Measurements from ENCODE around the gene ASAP2.
A peak's percentile ranks its signal among the peaks of the same experiment; 100 is the strongest.

Gene ASAP2

GRCh38 chr2:9410108-9410507 is 203.5 kb downstream of the ASAP2 start:
- no peak for DNase-seq

GRCh38 chr2:9412781-9413180 is 206.2 kb downstream of the ASAP2 start:
- DNase-seq: no peak

DNA sequence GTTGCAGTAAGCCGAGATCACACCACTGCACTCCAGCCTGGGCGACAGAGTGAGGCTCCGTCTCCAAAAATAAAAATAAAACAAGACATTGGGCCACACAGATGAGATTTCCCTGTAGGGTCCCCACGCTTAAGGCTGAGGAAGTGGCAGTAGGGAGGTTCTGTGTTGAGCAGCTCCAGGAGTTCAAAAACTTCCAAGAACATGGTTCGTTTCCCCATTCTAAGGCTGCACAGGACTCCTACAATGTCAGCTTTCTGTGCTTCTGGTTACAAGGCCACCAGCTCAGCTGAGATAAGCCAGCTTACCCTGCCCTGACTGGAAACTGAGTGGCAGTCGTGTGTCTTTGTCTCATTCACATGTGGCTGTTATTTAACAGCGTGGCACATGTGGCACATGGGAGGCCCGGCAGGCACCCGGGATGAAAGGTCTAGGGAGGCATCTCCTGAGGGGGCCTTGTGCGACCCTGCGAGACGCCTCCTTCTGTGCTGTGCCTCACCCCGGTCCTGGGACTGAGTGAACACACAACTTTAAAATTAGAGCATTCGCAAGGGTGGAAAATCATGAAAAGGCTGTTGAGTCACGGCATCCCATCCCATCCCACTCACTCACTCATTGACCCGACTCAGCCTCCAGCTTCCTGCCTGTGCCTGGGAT is 209.0 kb downstream of the ASAP2 start:
- no peak for DNase-seq

- DNase-seq: no peak
Measured at GRCh38 chr2:9416267-9416961, 209.8 kb downstream of the ASAP2 start.

DNA sequence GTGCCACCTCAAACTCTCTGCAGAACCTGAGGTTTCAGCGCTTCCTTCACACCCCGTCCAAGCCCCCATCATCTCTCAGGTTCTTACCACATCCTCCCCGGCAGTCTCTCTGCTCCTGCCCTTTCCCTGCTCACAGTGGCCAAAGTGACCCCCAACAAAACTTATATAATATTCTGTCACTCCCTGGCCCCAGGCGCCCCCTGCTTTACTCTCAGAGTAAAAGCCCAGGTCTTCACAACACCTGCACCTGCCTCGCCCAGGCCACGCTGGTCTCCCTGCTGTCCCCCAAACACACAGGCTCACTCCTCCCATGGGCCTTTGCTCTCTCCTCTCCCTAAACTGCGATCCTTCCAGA is 210.3 kb downstream of the ASAP2 start:
- no peak for DNase-seq

GRCh38 chr2:9417725-9418124 is 211.1 kb downstream of the ASAP2 start:
- DNase-seq: no peak

DNA sequence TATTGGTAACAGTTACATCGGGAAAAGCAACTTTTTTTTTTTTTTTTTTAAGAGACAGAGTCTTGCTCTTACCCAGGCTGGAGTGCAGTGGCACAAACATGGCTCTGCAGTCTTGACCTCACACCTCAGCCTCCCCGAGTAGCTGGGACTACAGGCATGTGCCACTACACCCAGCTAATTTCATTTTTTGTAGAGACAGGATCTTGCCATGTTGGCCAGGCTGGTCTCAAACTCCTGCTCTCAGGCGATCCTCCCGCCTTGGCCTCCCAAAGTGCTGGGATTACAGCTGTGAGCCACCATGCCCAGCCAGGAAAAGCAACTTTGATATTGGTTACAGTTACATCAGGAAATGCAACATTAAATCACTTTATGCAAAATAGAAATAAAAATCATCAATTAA is 212.1 kb downstream of the ASAP2 start:
- no peak for DNase-seq

GRCh38 chr2:9419541-9419940 is 212.9 kb downstream of the ASAP2 start:
- DNase-seq: no peak

DNA sequence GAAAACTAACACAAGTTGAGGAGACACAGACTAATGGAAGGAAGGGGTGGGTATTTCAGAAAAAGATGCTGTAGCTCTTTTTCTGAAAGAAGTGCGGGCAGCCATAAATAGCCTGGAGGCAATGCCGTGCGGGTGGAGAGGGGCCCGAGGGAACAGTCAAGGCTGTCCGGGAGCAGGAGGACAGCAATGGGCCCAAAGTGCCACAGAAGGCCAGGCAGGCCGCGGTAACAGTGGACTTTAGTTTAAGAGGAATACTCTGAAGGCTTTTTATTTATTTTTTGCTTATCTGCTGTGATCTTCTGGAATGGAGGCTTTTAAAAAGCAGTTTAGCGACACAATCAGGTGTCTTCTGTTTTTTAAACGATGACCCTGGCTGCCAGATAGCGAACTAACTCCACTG is 213.9 kb downstream of the ASAP2 start:
- DNase-seq: no peak

- peak; percentile 44 for DNase-seq
Measured at GRCh38 chr2:9422321-9423099, 215.9 kb downstream of the ASAP2 start.

DNA sequence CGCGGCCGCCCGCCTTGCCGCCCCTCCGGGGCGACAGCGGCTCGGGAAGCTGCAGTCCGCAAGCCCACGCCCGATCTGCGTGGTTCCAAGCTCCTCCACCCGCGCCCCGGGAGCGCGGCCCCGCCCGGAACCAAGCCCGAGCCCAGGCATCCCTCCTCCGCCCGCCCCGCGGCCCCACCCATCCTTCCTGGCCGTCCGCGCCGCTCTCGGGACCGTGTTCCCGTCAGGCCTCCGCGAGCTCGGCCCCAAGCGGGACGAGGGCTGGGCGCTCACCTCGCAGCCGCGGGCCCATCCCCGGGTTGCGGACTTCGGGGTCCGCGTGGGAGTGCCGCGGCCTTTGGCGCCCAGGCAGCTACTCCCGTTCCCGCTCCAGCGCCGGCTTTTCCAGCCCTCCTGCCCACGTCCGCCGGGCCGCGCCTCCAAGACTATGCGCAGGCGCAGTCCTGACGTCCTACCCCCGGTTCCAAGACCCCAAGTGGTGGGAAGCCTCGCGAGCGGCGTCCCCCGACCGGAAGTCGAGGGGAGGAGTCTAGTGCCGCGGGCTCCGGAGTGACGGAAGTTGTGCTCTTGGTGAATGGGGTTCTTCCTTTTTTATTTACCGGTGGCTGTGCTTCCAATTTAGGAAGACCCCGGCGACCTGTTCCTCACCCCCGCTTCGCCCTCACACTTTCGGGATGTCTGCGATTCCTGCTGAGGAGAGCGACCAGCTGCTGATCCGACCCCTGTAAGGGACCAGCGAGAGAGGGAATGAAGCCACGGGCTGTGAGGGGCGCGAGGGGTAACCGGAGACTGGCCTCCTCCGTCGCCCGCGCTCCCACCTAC is 216.7 kb downstream of the ASAP2 start, which contains the start of the genes CPSF3 and ITGB1BP1:
Gene CPSF3, plus strand, starts transcription at position 555 of the 822 bp plus-strand sequence. Its CDS starts 120 bp downstream, at position 675.
Gene ITGB1BP1, minus strand, starts transcription at position 429 of the 822 bp plus-strand sequence. CDS start 4,831 bp downstream, outside the sequence.
- DNase-seq: peak; percentile 96

- peak; percentile 37 for DNase-seq
Measured at GRCh38 chr2:9423922-9424272, 217.3 kb downstream of the ASAP2 start.

DNA sequence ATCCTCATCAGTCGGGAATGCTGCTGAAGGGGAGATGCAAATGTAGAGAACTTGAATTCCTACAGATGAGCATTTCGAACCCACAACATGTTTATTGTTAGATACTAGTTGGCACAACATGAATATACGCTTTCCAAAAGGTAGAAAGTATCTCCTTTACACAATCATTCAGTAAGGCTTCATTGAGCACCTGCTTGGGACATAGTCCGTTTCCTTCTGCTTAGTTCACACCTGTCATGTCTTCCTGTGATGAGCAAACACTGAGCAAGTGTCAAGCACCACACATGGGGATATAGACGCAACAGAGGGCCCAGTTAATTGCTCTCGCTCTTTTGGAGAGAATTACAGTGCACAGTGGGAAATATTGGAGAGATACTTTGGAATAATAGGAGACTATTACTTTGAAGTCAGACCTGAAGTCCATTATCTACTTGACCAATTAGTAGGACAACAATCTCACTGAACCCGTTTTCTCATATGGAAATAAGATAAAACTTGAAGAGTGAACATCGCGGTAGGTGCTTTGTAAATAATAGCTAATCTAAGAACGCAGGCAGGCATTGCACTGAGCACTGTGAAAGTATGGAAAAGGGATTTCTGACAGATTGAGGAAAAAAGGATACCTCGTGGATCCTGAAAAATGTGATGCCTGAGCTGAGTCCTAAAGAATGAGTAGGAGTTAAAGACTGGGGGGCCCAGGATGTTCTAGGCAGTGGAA is 218.0 kb downstream of the ASAP2 start:
- DNase-seq: no peak

- no peak for DNase-seq
Measured at GRCh38 chr2:9428965-9429577, 222.5 kb downstream of the ASAP2 start.

DNA sequence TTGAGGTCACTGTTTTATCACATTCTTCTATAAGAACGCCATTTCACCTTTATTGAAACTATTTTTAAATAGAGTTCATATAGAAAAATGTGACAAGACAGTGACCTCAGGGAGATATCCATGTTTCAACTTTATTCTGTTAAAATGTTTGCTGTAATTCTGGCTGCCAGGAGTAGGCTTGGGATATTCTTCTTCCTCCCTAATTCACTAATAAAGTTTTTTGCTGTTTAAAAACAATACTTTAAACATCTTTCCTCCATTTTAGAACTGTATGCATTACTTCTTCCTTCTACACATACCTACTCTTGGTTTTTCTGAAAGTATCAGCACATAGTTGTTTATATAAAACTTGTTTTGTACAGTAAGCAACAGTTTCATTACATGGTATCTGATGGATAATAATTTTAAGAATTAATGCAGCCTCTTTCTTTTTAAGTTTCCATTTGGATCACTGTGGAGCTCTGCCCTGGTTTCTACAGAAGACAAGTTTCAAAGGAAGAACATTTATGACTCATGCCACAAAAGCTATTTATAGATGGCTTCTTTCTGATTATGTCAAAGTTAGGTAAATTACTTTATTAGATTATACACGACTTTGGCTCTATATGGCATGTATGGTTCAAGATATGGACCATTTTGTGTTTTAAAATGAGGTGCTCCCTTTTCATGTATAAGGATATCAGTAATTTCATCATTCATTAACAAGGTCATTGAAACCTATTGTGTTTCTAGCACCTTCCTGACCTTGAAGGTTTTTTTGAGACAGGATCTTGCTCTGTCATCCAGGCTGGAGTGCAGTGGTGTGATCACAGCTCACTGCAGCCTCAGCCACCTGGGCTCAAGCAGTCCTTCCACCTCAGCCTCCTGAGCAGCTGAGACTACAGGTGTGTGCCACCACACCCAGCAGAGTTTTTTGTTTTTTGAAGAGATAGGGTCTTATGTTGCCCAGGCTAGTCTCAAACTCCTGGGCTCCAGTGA is 224.0 kb downstream of the ASAP2 start:
- no peak for DNase-seq

GRCh38 chr2:9434489-9434888 is 227.9 kb downstream of the ASAP2 start:
- DNase-seq: no peak

DNA sequence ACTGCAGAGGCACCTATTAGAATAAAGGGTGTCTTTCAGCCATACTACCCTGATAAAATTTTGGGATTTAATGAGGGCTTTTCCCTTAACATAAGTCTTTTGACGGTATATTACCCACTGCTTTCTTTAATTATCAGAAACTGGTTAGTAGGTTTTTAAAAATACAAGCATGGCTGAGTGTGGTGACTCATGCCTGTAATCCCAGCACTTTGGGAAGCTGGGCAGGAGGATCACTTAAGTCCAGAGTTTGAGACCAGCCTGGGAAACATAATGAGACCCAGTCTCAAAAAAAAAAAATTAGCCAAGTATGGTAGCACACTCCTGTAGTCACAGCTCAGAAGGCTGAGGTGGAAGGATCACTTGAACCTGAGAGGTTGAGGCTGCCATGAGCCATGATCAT is 232.9 kb downstream of the ASAP2 start:
- no peak for DNase-seq

DNA sequence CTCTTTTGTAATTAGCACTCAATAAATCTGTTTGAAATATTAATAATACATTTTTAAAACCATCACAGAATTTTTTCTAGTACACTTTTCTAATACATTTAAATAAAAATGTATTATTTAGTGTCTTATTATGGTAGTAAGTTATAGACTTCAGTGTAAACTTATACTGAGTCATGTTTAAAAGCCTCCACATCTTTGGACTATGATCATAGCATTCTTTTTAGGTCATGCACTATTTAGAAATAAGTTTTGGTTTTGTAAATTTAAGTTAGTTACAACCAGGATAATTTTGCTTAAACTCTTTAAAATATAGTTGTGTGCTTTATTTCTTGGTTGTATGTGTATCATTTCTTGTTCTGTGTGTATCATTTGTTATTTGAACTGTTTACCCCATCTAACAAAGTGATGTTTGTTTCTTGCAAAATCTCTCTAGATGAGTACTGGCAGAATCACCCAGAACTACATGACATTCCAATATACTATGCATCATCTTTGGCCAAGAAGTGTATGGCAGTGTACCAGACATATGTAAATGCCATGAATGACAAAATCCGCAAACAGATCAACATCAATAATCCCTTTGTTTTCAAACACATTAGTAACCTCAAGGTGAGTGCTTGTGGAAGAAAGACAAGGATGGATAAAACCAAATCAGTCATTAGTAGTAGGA is 233.6 kb downstream of the ASAP2 start:
- no peak for DNase-seq

DNA sequence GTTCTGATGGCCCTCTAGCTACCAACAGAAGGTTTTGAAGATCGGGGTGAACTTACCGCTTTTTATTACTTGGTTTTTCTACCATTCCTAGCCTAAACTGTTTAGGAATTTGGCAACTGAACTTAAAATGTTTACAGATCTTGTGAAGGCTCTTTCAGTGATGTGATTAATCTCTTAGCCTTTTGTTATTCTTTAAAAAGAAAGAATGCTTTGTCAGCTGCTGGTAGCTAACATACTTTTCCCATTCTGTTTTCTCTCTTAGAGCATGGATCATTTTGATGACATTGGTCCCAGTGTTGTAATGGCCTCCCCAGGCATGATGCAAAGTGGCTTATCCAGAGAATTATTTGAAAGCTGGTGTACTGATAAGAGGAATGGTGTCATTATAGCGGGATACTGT is 234.9 kb downstream of the ASAP2 start:
- DNase-seq: no peak

DNA sequence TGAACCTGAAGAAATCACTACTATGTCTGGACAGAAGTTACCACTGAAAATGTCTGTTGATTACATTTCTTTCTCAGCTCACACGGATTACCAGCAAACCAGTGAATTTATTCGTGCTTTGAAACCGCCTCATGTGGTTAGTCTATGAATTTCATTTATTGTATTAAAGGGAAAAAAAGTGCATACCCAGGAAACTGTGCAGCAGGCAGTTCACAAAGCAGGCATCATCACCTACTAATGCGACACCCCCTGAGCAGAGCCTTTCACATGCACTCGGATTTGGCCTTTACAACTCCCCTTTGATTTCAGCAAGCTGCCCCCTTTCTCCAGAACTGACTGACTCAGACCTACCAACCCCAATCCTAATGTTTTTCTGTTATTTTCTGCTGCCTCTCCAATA is 236.9 kb downstream of the ASAP2 start:
- no peak for DNase-seq

All from stimulated activated CD4-positive, alpha-beta T cell treated with anti-CD3 and anti-CD28 coated beads, Interleukin-4, amount 100 ng/mL, for 1 hour (primary cell).